Peyer's patch (tissue), 4 donors: ENCODE measurements around the gene NECAB3. TPM values are rescaled to one million over a fixed set of nuclear protein-coding genes. Genes with fewer than 3 reads are reported as not detected.
A peak's percentile ranks its signal among the peaks of the same experiment; 100 is the strongest.

Experiments used
- DNase-seq, 3 donors: peaks; one replicate each; pipeline ENCODE4 v3.0.0-alpha.2; 2017 to 2019
- H3K27ac ChIP-seq, 4 donors: fragments of 200-600 bp; sonication (generic); one replicate each; pipeline ENCODE4 v1.5.1; 2016 to 2019
- H3K27me3 ChIP-seq, 2 donors: fragments of 200-600 bp; sonication (generic); one replicate each; pipeline ENCODE4 v1.5.1; 2019
- H3K36me3 ChIP-seq, 3 donors: fragments of 200-600 bp; sonication (generic); one replicate each; pipeline ENCODE4 v1.5.1; 2016 to 2019
- H3K4me1 ChIP-seq, 4 donors: fragments of 200-600 bp; sonication (generic); one replicate each; pipeline ENCODE4 v1.5.1; 2016 to 2019
- H3K4me3 ChIP-seq, 4 donors: fragments of 200-600 bp; sonication (generic); 1 replicate in 3 of 4; 2 replicates in 1 of 4; pipeline ENCODE4 v1.5.1; 2016 to 2019; ENCODE audit warnings: mild to moderate bottlenecking in 1 of 4
- H3K9me3 ChIP-seq, 4 donors: fragments of 200-600 bp; sonication (generic); one replicate each; pipeline ENCODE4 v1.5.1; 2016 to 2019; ENCODE audit warnings: mild to moderate bottlenecking in 1 of 4
- CTCF ChIP-seq, 6 experiments: fragments of 450-650 bp in 4 of 6; fragments of 200-600 bp in 2 of 6; sonication (generic) in 1 of 6; IDR thresholded peaks; one replicate each; pipeline ENCODE4 v1.5.1; 2017 to 2019; ENCODE audit warnings: antibody characterized with exemption in 6 of 6, mild to moderate bottlenecking in 3 of 6, moderate library complexity in 1 of 6
- POLR2A ChIP-seq, 2 donors: fragments of 450-650 bp; IDR thresholded peaks; one replicate each; pipeline ENCODE4 v1.5.1; 2017; ENCODE audit warnings: antibody characterized with exemption in 2 of 2, mild to moderate bottlenecking in 2 of 2, moderate library complexity in 2 of 2
- total RNA-seq, 4 donors: library from RNA; depleted of rRNA; stranded (reverse); fragments of >200 nt; gene quantifications; one replicate each; pipeline ENCODE4 v1.1.0, GENCODE V29; 2016

NECAB3 gene
- total RNA-seq, 4 donors from 2014 or later = 77.1 to 146 (median 110) TPM

GRCh38 chr20:33675136-33675959, 1.1 kb upstream of the NECAB3 start:
- Histone ChIP-seq H3K4me1 (peaks cover 0 to 39% (median 20%) of the 10 kb centered on the region in 4 donors), H3K27me3 (no peaks in the 10 kb centered on the region), H3K36me3 (peaks cover 0 to 6% (median 0%) of the 10 kb centered on the region in 3 donors), H3K9me3 (no peaks in the 10 kb centered on the region), H3K27ac (peak overlapping the region; percentile 82 to 90 (median 84)), H3K4me3 (peak overlapping the region; percentile 81 to 93 (median 88))
- DNase-seq = no peak
- TF ChIP-seq POLR2A (IDR thresholded peaks at IDR 0.05) (no peak), CTCF (IDR thresholded peaks at IDR 0.05) (no peak)

GRCh38 chr20:33673410-33674293, 576 bp downstream of the NECAB3 start:
- Histone ChIP-seq H3K4me3 (peak overlapping the region; percentile 81 to 93 (median 88)), H3K27ac (peak overlapping the region; percentile 82 to 90 (median 84)), H3K4me1 (peaks cover 0 to 39% (median 11%) of the 10 kb centered on the region in 4 donors), H3K36me3 (peaks cover 0 to 10% (median 0%) of the 10 kb centered on the region in 3 donors), H3K9me3 (no peaks in the 10 kb centered on the region), H3K27me3 (no peaks in the 10 kb centered on the region)
- no peak for TF ChIP-seq CTCF (IDR thresholded peaks at IDR 0.05)
- no peak for TF ChIP-seq POLR2A (IDR thresholded peaks at IDR 0.05)
- DNase-seq = no peak

- peaks cover 0 to 45% (median 12%) of the 10 kb centered on the region in 4 donors for H3K4me1 ChIP-seq
- no peaks in the 10 kb centered on the region for H3K9me3 ChIP-seq
- peak overlapping the region in 1 of 4 donors; percentile 90 for H3K27ac ChIP-seq
- peaks cover 0 to 12% (median 0%) of the 10 kb centered on the region in 3 donors for H3K36me3 ChIP-seq
- no peaks in the 10 kb centered on the region for H3K27me3 ChIP-seq
- no peak for DNase-seq
- no peak for TF ChIP-seq POLR2A (IDR thresholded peaks at IDR 0.05)
- no peak for TF ChIP-seq CTCF (IDR thresholded peaks at IDR 0.05)
- peak overlapping the region; percentile 81 to 93 (median 88) for H3K4me3 ChIP-seq
Measured at GRCh38 chr20:33673114-33673409, 1.2 kb downstream of the NECAB3 start.

GRCh38 chr20:33672426-33673113, 1.7 kb downstream of the NECAB3 start:
- Histone ChIP-seq H3K4me1 (peaks cover 0 to 48% (median 13%) of the 10 kb centered on the region in 4 donors), H3K36me3 (peaks cover 0 to 12% (median 0%) of the 10 kb centered on the region in 3 donors), H3K9me3 (no peaks in the 10 kb centered on the region), H3K27me3 (no peaks in the 10 kb centered on the region), H3K27ac (no peak overlapping the region), H3K4me3 (peak overlapping the region in 2 of 4 donors; percentile 90 to 93)
- DNase-seq = no peak
- TF ChIP-seq CTCF (IDR thresholded peaks at IDR 0.05) (no peak), POLR2A (IDR thresholded peaks at IDR 0.05) (no peak)

GRCh38 chr20:33671573-33672288, 2.5 kb downstream of the NECAB3 start:
- Histone ChIP-seq H3K4me1 (peaks cover 0 to 53% (median 13%) of the 10 kb centered on the region in 4 donors), H3K36me3 (peaks cover 0 to 12% (median 0%) of the 10 kb centered on the region in 3 donors)

More at GRCh38 chr20:33671573-33672288, 2.5 kb downstream of the NECAB3 start:
- H3K27me3 ChIP-seq = no peaks in the 10 kb centered on the region
- H3K27ac ChIP-seq = no peak overlapping the region
- no peak for DNase-seq
- H3K4me3 ChIP-seq = no peak overlapping the region
- no peaks in the 10 kb centered on the region for H3K9me3 ChIP-seq
- TF ChIP-seq CTCF (IDR thresholded peaks at IDR 0.05) (no peak), POLR2A (IDR thresholded peaks at IDR 0.05) (no peak)
